Measurements from ENCODE around the gene BCAM.

DNA sequence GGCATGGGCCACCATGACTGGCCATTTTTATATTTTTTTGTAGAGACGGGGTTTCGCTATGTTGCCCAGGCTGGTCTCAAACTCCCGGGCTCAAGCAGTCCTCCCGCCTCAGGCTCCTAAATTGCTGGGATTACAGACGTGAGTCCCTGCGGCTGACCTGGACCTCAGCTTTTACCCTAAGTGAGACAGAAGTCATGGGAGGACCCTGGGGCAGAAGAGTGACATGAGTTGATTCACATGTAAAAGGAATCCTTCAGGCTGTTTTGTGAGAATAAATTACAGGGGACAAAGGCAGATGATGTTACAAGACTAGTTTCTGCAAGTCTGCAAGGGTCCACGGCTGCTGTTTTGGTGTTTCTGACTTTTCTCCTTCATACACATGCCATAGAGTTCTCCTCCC, 2.6 kb upstream of the BCAM start:
- TF ChIP-seq, protein P1, sequence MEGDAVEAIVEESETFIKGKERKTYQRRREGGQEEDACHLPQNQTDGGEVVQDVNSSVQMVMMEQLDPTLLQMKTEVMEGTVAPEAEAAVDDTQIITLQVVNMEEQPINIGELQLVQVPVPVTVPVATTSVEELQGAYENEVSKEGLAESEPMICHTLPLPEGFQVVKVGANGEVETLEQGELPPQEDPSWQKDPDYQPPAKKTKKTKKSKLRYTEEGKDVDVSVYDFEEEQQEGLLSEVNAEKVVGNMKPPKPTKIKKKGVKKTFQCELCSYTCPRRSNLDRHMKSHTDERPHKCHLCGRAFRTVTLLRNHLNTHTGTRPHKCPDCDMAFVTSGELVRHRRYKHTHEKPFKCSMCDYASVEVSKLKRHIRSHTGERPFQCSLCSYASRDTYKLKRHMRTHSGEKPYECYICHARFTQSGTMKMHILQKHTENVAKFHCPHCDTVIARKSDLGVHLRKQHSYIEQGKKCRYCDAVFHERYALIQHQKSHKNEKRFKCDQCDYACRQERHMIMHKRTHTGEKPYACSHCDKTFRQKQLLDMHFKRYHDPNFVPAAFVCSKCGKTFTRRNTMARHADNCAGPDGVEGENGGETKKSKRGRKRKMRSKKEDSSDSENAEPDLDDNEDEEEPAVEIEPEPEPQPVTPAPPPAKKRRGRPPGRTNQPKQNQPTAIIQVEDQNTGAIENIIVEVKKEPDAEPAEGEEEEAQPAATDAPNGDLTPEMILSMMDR (IDR thresholded peaks at IDR 0.05; ENCODE audit: poor library complexity), result no peak
- TF ChIP-seq EZH2 (IDR thresholded peaks at IDR 0.05; ENCODE audit: borderline replicate concordance), result no peak
- TF ChIP-seq EZH2phosphoT487 (IDR thresholded peaks at IDR 0.05; ENCODE audit: low read depth, severe bottlenecking, unreplicated experiment), result no peak

Measured in hepatocyte (in vitro differentiated cells).